VCaP (cell line): Measurements from ENCODE around the gene CIROP.

Experiments used
- H3K27ac ChIP-seq: fragments of 450-650 bp; 2 replicates; pipeline ENCODE4 v1.5.1; 2017
- TF ChIP-seq, protein P1 (sequence below): fragments of 450-650 bp; conservative IDR thresholded peaks from 2 replicates; pipeline ENCODE4 v1.5.1; 2017; ENCODE audit warnings: mild to moderate bottlenecking, moderate library complexity

Gene CIROP

DNA sequence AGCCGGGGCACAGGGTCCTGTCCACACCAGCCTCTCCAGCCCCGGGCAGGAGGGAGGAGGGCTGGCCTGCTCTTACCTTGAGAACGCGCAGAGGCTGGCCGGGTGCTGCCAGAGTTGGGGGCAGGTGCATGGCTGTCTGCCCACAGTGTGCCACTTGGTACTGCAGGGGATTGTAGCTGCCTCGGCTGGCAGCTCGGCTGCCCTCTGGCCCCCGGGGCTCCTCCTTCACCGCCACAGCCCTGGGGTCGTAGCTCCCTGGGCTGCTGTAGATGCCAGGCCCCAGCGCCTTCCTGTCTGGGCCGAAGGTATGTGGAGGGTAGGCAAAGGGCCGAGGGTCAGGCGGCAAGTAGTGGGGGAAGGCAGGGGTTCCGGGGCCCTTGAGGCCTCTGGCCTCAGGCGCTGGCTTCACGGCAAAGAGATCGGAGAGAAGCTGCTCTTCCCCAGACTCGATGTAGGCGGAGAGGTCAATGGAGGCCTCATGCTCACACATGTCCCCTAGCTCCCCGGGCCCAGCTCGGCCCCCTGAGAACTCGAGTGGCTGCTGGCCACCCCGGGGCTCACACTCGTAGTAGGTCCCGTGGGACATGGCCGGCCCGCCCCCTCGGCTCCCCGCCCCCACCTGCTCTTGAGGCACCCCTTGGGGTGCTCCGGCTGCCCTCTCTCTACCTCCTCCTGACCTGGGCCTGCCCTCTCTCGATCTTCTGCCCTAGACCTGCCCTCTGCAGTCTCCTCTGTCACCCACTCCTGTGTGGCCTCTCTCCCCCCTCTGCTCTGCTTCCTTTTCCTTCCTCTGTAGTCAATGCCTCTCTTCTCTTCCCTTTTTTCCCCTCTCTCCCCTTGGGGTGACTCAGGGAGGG, 13.9 kb upstream of the CIROP start, which contains the start of gene CEBPE:
Gene CEBPE, minus strand, starts transcription at position 750 of the 857 bp plus-strand sequence. Its CDS starts 164 bp downstream, at position 586.
- H3K27ac ChIP-seq = no peak within 1 kb of the TSS

GRCh38 chr14:23117371-23118020, 12.7 kb upstream of the CIROP start:
- no peak overlapping the region for H3K27ac ChIP-seq
- TF ChIP-seq, protein P1, sequence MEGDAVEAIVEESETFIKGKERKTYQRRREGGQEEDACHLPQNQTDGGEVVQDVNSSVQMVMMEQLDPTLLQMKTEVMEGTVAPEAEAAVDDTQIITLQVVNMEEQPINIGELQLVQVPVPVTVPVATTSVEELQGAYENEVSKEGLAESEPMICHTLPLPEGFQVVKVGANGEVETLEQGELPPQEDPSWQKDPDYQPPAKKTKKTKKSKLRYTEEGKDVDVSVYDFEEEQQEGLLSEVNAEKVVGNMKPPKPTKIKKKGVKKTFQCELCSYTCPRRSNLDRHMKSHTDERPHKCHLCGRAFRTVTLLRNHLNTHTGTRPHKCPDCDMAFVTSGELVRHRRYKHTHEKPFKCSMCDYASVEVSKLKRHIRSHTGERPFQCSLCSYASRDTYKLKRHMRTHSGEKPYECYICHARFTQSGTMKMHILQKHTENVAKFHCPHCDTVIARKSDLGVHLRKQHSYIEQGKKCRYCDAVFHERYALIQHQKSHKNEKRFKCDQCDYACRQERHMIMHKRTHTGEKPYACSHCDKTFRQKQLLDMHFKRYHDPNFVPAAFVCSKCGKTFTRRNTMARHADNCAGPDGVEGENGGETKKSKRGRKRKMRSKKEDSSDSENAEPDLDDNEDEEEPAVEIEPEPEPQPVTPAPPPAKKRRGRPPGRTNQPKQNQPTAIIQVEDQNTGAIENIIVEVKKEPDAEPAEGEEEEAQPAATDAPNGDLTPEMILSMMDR = no peak

More for the DNA sequence above, 13.9 kb upstream of the CIROP start, which contains the start of gene CEBPE:
- TF ChIP-seq, protein P1 = no peak

DNA sequence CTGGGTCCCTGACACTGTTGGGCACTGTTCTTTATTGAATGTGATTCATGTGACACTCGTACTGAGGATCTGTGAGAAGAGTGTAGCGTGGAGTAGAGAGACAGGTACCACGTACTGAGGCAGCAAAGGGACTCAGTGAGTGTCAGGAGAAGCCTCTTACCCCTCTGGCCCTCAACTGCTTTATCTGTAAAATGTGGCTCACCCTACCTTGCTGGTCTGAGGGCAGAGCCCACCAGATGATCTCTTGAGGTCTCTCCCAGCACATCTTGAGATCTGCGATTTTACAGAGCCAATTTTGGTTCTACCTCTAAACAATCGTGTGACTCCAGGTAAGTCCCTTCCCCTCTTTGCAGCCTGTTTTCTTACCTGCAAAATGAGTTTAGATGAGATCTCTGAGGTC, 11.1 kb upstream of the CIROP start:
- H3K27ac ChIP-seq = no peak overlapping the region
- TF ChIP-seq, protein P1 = no peak

DNA sequence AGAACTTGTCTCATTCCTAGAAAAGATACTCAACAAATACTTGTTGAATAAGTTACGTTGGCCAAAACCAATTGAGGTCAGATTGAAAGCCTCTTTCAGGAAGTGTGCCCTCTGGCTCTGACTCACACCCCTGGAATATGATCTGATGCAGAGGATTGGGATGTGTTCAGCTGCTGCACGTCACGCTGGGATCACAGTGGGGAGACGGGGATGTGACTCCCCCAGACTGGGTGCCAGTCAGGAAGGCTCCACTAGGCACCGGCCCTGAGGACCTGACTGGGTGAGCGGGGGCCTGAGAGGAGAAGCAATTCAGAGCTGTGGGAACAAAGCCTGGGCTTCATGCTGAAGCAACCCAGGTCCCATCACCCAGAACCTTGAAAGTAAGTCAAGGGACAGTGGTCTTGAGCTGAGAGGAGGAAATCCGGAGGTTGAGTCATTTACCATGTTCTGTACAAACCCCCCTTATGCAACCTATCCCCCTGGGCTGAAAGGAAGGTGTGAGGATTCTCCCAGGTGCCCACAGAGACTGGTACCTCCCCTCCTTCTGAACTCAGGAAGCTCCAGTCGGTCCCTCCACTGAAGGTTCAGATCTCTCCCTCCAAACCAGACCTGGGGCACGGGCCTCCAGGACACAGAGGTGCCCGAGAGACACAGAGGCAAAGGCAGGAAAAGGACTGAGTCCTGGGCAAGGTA, 10.4 kb upstream of the CIROP start:
- TF ChIP-seq, protein P1 = no peak
- no peak overlapping the region for H3K27ac ChIP-seq

- TF ChIP-seq, protein P1 = no peak
- H3K27ac ChIP-seq = no peak overlapping the region
Measured at GRCh38 chr14:23114669-23115038, 9.9 kb upstream of the CIROP start.

DNA sequence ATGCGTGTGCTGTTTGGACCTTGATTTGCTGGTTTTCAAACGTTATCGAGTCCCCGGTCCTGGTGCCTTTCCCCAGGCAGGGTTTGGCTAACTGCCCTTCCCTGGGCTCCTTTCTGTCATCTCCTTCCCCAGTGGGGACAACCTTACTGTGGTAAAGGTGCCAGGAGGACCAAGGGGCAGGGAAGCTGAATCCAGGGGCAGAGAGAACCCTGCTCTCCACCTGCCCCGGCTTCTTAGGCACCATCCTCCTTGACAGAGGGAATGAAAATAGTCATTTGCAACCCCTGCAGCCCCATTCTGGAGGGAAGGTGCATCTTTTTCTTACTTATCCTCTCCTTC, 9.3 kb upstream of the CIROP start:
- TF ChIP-seq, protein P1 = no peak
- H3K27ac ChIP-seq = no peak overlapping the region
